Astrocyte (in vitro differentiated cells and primary cell): ENCODE results near the gene SMAP2. TPM values are rescaled to one million over a fixed set of nuclear protein-coding genes. Genes with fewer than 3 reads are reported as not detected.
A peak's percentile ranks its signal among the peaks of the same experiment; 100 is the strongest.

Experiments
- DNase-seq: peaks from one replicate; pipeline ENCODE4 v3.0.0-alpha.2; 2010; ENCODE audit warnings: low read depth
- FAIRE-seq: peaks from 2 replicates; lab custom pipeline; 2011; peaks lifted over from hg19 to GRCh38; lab: Jason Lieb, UNC
- H2AFZ ChIP-seq: 2 replicates; pipeline ENCODE4 v1.6.0; 2012; ENCODE audit warnings: low read depth, low read length, inconsistent platforms
- H3K27ac ChIP-seq: 2 replicates; pipeline ENCODE4 v1.5.1; 2011; ENCODE audit warnings: low read depth, low read length, inconsistent platforms
- H3K27me3 ChIP-seq: 2 replicates; pipeline ENCODE4 v1.6.0; 2011; ENCODE audit warnings: low read length, inconsistent platforms; ENCODE audit not compliant: insufficient read depth
- H3K36me3 ChIP-seq: 2 replicates; pipeline ENCODE4 v1.5.1; 2011; ENCODE audit warnings: low read length, inconsistent platforms; ENCODE audit not compliant: insufficient read depth
- H3K4me1 ChIP-seq: 2 replicates; pipeline ENCODE4 v1.5.1; 2011; ENCODE audit warnings: low read length, inconsistent platforms; ENCODE audit not compliant: insufficient read depth
- H3K4me2 ChIP-seq: 2 replicates; pipeline ENCODE4 v1.6.0; 2012; ENCODE audit warnings: low read length, inconsistent platforms
- H3K4me3 ChIP-seq: 2 replicates; pipeline ENCODE4 v1.5.1; 2011; ENCODE audit warnings: low read depth, mild to moderate bottlenecking, low read length, inconsistent platforms; ENCODE audit not compliant: insufficient read depth
- H3K79me2 ChIP-seq: 2 replicates; pipeline ENCODE4 v1.6.0; 2012; ENCODE audit warnings: mild to moderate bottlenecking, low read length, inconsistent platforms; ENCODE audit not compliant: insufficient read depth
- H3K9ac ChIP-seq: 2 replicates; pipeline ENCODE4 v1.6.0; 2012; ENCODE audit warnings: mild to moderate bottlenecking, low read length, inconsistent platforms
- H3K9me3 ChIP-seq: 2 replicates; pipeline ENCODE4 v1.5.1; 2012; ENCODE audit warnings: low read depth, mild to moderate bottlenecking, low read length, inconsistent platforms; ENCODE audit not compliant: insufficient read depth
- H4K20me1 ChIP-seq: 2 replicates; pipeline ENCODE4 v1.6.0; 2012; ENCODE audit warnings: low read length, inconsistent platforms; ENCODE audit not compliant: insufficient read depth
- H3K27ac Mint-ChIP-seq: one replicate; pipeline ENCODE4 v1.8.0; 2021; ENCODE audit warnings: mild to moderate bottlenecking, mixed read lengths; ENCODE audit not compliant: unreplicated experiment
- H3K27me3 Mint-ChIP-seq: one replicate; pipeline ENCODE4 v1.8.0; 2021; ENCODE audit warnings: low read depth, mixed read lengths; ENCODE audit not compliant: unreplicated experiment
- H3K36me3 Mint-ChIP-seq: one replicate; pipeline ENCODE4 v1.8.0; 2021; ENCODE audit warnings: low read depth, mixed read lengths; ENCODE audit not compliant: unreplicated experiment
- H3K4me1 Mint-ChIP-seq: one replicate; pipeline ENCODE4 v1.8.0; 2021; ENCODE audit warnings: low read depth, mixed read lengths; ENCODE audit not compliant: unreplicated experiment
- H3K4me3 Mint-ChIP-seq: one replicate; pipeline ENCODE4 v1.8.0; 2021; ENCODE audit warnings: mild to moderate bottlenecking, moderate library complexity, mixed read lengths; ENCODE audit not compliant: unreplicated experiment
- H3K9me3 Mint-ChIP-seq: one replicate; pipeline ENCODE4 v1.8.0; 2021; ENCODE audit warnings: mild to moderate bottlenecking, mixed read lengths; ENCODE audit not compliant: unreplicated experiment
- CTCF ChIP-seq: IDR thresholded peaks from 2 replicates; pipeline ENCODE4 v1.5.1; 2011; ENCODE audit warnings: low read depth, mild to moderate bottlenecking, inconsistent platforms, low read length, moderate library complexity; ENCODE audit not compliant: insufficient read depth
- EZH2 ChIP-seq: IDR thresholded peaks from 2 replicates; pipeline ENCODE4 v1.6.1; 2012; ENCODE audit warnings: mild to moderate bottlenecking, low read length, inconsistent platforms; ENCODE audit not compliant: insufficient read depth
- total RNA-seq: library from RNA; stranded (reverse); gene quantifications from 2 replicates; pipeline ENCODE4 v1.2.1, GENCODE V29; 2021

The SMAP2 gene
- total RNA-seq, 1 donor from 2014 or later, result 16.8 TPM

GRCh38 chr1:40389322-40389803, 15.8 kb downstream of the SMAP2 start:
- Histone ChIP-seq H3K4me1 (peaks cover 2% of the 10 kb centered on the region), H4K20me1 (peaks cover 57% of the 10 kb centered on the region), H3K4me3 (no peak overlapping the region), H3K9ac (no peak overlapping the region), H3K27ac (no peak overlapping the region), H3K36me3 (no peaks in the 10 kb centered on the region), H3K4me2 (no peak overlapping the region), H3K27me3 (no peaks in the 10 kb centered on the region), H3K79me2 (peaks cover 63% of the 10 kb centered on the region), H2AFZ (no peak overlapping the region), H3K9me3 (no peaks in the 10 kb centered on the region)
- Mint-ChIP-seq H3K9me3 (no peaks in the 10 kb centered on the region), H3K27me3 (no peaks in the 10 kb centered on the region), H3K36me3 (peaks cover 9% of the 10 kb centered on the region), H3K27ac (no peak overlapping the region), H3K4me3 (no peak overlapping the region), H3K4me1 (peaks cover 19% of the 10 kb centered on the region)
- TF ChIP-seq CTCF (no peak), EZH2 (no peak)
- FAIRE-seq (no peak), DNase-seq (no peak)

- no peak overlapping the region for H3K27ac ChIP-seq
- H3K4me3 ChIP-seq, result no peak overlapping the region
- FAIRE-seq, result no peak
Observed at GRCh38 chr1:40389871-40390560, 16.5 kb downstream of the SMAP2 start.

More at GRCh38 chr1:40389871-40390560, 16.5 kb downstream of the SMAP2 start:
- Histone ChIP-seq H3K79me2 (peaks cover 59% of the 10 kb centered on the region), H3K36me3 (no peaks in the 10 kb centered on the region), H2AFZ (no peak overlapping the region), H3K9me3 (no peaks in the 10 kb centered on the region), H3K27me3 (no peaks in the 10 kb centered on the region), H3K9ac (no peak overlapping the region), H4K20me1 (peaks cover 59% of the 10 kb centered on the region), H3K4me2 (peak overlapping the region; percentile 8), H3K4me1 (peaks cover 6% of the 10 kb centered on the region)
- Mint-ChIP-seq H3K27me3 (no peaks in the 10 kb centered on the region), H3K27ac (no peak overlapping the region), H3K9me3 (no peaks in the 10 kb centered on the region), H3K4me3 (no peak overlapping the region), H3K36me3 (peaks cover 8% of the 10 kb centered on the region), H3K4me1 (peaks cover 19% of the 10 kb centered on the region)
- DNase-seq, result peak; percentile 43
- no peak for TF ChIP-seq EZH2
- TF ChIP-seq CTCF, result no peak
